MM.1S (cell line): Measurements from ENCODE around the gene CA12.

Experiments
- DNase-seq: peaks from one replicate; pipeline ENCODE4 v3.0.0-alpha.2; 2015
- H2AFZ ChIP-seq: fragments of 300-600 bp; sonication (generic); 2 replicates; pipeline ENCODE4 v1.6.0; 2016; ENCODE audit warnings: antibody characterized with exemption, low read length
- H3F3A ChIP-seq: fragments of 300-600 bp; sonication (generic); 2 replicates; pipeline ENCODE4 v1.6.1; 2016; ENCODE audit warnings: mild to moderate bottlenecking, antibody characterized with exemption, low read length, moderate library complexity, mixed read lengths; ENCODE audit not compliant: insufficient read depth
- H3K27ac ChIP-seq: fragments of 300-600 bp; sonication (generic); 2 replicates; pipeline ENCODE4 v1.5.1; 2016; ENCODE audit warnings: mild to moderate bottlenecking, low read length
- H3K27me3 ChIP-seq: fragments of 300-600 bp; sonication (generic); replicated peaks from 2 replicates; pipeline ENCODE4 v1.6.0; 2016; ENCODE audit warnings: low read length; ENCODE audit not compliant: insufficient read depth
- H3K36me3 ChIP-seq: fragments of 300-600 bp; sonication (generic); replicated peaks from 2 replicates; pipeline ENCODE4 v1.6.1; 2016; ENCODE audit warnings: mild to moderate bottlenecking, low read length, mixed read lengths; ENCODE audit not compliant: insufficient read depth
- H3K4me1 ChIP-seq: fragments of 300-600 bp; sonication (generic); 2 replicates; pipeline ENCODE4 v1.6.1; 2016; ENCODE audit warnings: low read length, mixed read lengths
- H3K4me2 ChIP-seq: fragments of 300-600 bp; sonication (generic); 2 replicates; pipeline ENCODE4 v1.6.0; 2016; ENCODE audit warnings: low read depth, low read length
- H3K4me3 ChIP-seq: fragments of 300-600 bp; sonication (generic); 2 replicates; pipeline ENCODE4 v1.5.1; 2016; ENCODE audit warnings: low read length, mixed read lengths
- H3K79me2 ChIP-seq: fragments of 300-600 bp; sonication (generic); 2 replicates; pipeline ENCODE4 v1.6.1; 2016; ENCODE audit warnings: mixed run types, low read length, mixed read lengths
- H3K9ac ChIP-seq: fragments of 300-600 bp; sonication (generic); 2 replicates; pipeline ENCODE4 v1.6.1; 2016; ENCODE audit warnings: low read length, mixed read lengths
- H3K9me2 ChIP-seq: fragments of 300-600 bp; sonication (generic); replicated peaks from 2 replicates; pipeline ENCODE4 v1.6.1; 2016; ENCODE audit warnings: mild to moderate bottlenecking, low read length, mixed read lengths; ENCODE audit not compliant: insufficient read depth
- H3K9me3 ChIP-seq: fragments of 300-600 bp; sonication (generic); replicated peaks from 2 replicates; pipeline ENCODE4 v1.6.1; 2016; ENCODE audit warnings: mild to moderate bottlenecking, low read length, mixed read lengths; ENCODE audit not compliant: insufficient read depth
- H4K20me1 ChIP-seq: fragments of 300-600 bp; sonication (generic); 2 replicates; pipeline ENCODE4 v1.6.1; 2016; ENCODE audit warnings: mild to moderate bottlenecking, low read length, moderate library complexity, mixed read lengths; ENCODE audit not compliant: insufficient read depth
- CTCF ChIP-seq: fragments of 300-600 bp; sonication (generic); IDR thresholded peaks from 2 replicates; pipeline ENCODE4 v1.5.1; 2016; ENCODE audit warnings: antibody characterized with exemption, low read length, mixed read lengths
- EZH2 ChIP-seq: fragments of 300-600 bp; sonication (generic); optimal IDR thresholded peaks from 2 replicates; pipeline ENCODE3; 2017; ENCODE audit warnings: low read depth, mild to moderate bottlenecking, antibody characterized with exemption, low read length, mixed read lengths
- EZH2phosphoT487 ChIP-seq: fragments of 300-600 bp; sonication (generic); IDR thresholded peaks from 2 replicates; pipeline ENCODE4 v1.6.1; 2018; ENCODE audit warnings: antibody characterized with exemption, low read length

The CA12 gene

GRCh38 chr15:63349621-63350020, 32.0 kb downstream of the CA12 start:
- H3K9ac ChIP-seq = no peak overlapping the region
- no peak overlapping the region for H3K4me2 ChIP-seq
- no peaks in the 10 kb centered on the region for H4K20me1 ChIP-seq
- no peak for TF ChIP-seq CTCF
- no peak for TF ChIP-seq EZH2phosphoT487
- TF ChIP-seq EZH2 = no peak
- H3K27ac ChIP-seq = no peak overlapping the region
- no peaks in the 10 kb centered on the region for H3K36me3 ChIP-seq
- no peak overlapping the region for H3K4me3 ChIP-seq
- H3K4me1 ChIP-seq = peaks cover 14% of the 10 kb centered on the region
- no peaks in the 10 kb centered on the region for H3K9me3 ChIP-seq
- no peaks in the 10 kb centered on the region for H3K27me3 ChIP-seq
- no peak for DNase-seq
- H3K79me2 ChIP-seq = no peaks in the 10 kb centered on the region
- H3F3A ChIP-seq = no peaks in the 10 kb centered on the region
- H3K9me2 ChIP-seq = no peaks in the 10 kb centered on the region
- no peak overlapping the region for H2AFZ ChIP-seq

GRCh38 chr15:63349156-63349555, 32.5 kb downstream of the CA12 start:
- Histone ChIP-seq H3F3A (no peaks in the 10 kb centered on the region), H3K79me2 (no peaks in the 10 kb centered on the region), H2AFZ (no peak overlapping the region), H3K4me2 (no peak overlapping the region), H3K36me3 (no peaks in the 10 kb centered on the region), H3K27ac (no peak overlapping the region), H3K4me1 (peaks cover 14% of the 10 kb centered on the region), H3K4me3 (no peak overlapping the region), H3K27me3 (no peaks in the 10 kb centered on the region), H4K20me1 (no peaks in the 10 kb centered on the region), H3K9ac (no peak overlapping the region), H3K9me2 (no peaks in the 10 kb centered on the region), H3K9me3 (no peaks in the 10 kb centered on the region)
- TF ChIP-seq EZH2 (no peak), CTCF (no peak), EZH2phosphoT487 (no peak)
- DNase-seq = no peak

DNA sequence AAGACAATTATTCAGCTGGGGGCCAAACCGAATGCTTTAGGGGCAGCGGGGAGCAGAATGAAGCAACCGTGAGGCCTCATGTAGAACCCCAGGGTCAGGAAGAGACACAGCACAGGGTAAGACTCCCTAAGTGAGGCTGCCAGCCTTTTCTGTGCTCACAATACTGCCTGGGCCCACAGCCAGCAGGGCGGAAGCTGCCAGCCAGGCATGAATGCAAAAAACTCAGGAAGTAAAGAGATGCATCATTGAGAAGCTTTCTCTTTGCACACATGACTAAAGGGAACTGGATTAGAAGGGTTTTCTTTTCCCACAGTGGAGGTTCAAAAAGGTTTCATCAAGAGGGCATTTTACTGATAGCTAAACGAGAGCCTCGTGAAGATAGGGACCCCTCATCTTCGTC, 33.3 kb downstream of the CA12 start:
- no peak for TF ChIP-seq CTCF
- TF ChIP-seq EZH2 = no peak
- TF ChIP-seq EZH2phosphoT487 = no peak
- Histone ChIP-seq H3K9ac (no peak overlapping the region), H3K27me3 (no peaks in the 10 kb centered on the region), H3K4me1 (peaks cover 14% of the 10 kb centered on the region), H3K79me2 (no peaks in the 10 kb centered on the region), H3K36me3 (no peaks in the 10 kb centered on the region), H3K9me2 (no peaks in the 10 kb centered on the region), H3F3A (no peaks in the 10 kb centered on the region), H2AFZ (no peak overlapping the region), H4K20me1 (no peaks in the 10 kb centered on the region), H3K4me2 (no peak overlapping the region), H3K27ac (no peak overlapping the region), H3K4me3 (no peak overlapping the region), H3K9me3 (no peaks in the 10 kb centered on the region)
- DNase-seq = no peak
